Measurements from ENCODE around the gene ANGPTL2.

DNA sequence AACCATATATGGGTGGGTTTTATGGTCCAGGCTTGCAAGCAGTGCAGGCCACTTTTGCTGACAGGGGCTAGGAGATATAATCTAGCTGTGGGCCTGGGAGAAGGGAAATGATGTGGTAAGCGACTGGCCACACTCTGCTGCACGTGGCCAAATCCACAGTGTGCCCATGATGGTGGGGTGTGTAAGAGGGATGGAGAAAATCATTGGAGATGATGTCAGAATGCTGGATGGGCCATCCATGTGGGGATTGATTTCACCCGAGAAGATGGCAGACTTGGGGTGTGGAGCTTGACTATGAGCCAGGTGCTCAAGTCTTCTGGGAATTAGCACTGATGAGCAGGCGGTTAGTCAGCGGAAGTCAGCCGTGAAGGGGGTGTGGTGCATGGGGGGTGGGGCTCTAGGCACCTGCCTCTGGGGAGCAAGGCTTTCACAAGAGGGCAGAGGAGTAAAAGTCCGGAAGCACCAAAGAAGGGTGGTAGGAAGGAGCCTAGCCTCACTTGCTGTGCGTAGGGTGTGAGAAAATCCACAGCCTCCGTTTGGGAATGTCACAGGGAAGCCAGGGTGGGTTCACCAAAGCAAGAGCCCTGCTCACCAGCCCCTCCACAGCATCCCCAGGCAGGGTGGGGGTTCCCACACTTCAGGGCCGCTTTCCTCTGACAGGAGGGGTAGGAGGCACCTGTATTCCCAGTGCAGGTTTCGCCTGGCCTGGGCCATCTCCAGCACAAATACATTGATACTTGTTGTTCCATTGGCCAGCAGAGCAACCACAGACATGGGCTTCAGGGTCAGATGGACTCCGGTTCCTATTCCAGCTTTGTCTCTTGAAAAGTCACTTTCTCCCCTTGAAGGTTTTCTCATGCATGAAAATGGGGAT lies 44.5 kb upstream of the ANGPTL2 start:
- TF ChIP-seq EP300 (IDR thresholded peaks at IDR 0.05) (no peak), POLR2AphosphoS5 (IDR thresholded peaks at IDR 0.05) (no peak)
- TF ChIP-seq, protein P1, sequence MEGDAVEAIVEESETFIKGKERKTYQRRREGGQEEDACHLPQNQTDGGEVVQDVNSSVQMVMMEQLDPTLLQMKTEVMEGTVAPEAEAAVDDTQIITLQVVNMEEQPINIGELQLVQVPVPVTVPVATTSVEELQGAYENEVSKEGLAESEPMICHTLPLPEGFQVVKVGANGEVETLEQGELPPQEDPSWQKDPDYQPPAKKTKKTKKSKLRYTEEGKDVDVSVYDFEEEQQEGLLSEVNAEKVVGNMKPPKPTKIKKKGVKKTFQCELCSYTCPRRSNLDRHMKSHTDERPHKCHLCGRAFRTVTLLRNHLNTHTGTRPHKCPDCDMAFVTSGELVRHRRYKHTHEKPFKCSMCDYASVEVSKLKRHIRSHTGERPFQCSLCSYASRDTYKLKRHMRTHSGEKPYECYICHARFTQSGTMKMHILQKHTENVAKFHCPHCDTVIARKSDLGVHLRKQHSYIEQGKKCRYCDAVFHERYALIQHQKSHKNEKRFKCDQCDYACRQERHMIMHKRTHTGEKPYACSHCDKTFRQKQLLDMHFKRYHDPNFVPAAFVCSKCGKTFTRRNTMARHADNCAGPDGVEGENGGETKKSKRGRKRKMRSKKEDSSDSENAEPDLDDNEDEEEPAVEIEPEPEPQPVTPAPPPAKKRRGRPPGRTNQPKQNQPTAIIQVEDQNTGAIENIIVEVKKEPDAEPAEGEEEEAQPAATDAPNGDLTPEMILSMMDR (IDR thresholded peaks at IDR 0.05), result no peak

All from esophagus muscularis mucosa (tissue), 4 donors.